ENCODE measurements around the gene LGALS12.
"Not testable (repeated sequence)": the region's sequence is repeated elsewhere in the genome, so short reads cannot be mapped to it uniquely, and the experiment has no call there.

The LGALS12 gene

GRCh38 chr11:63506876-63507275 lies 992 bp downstream of the LGALS12 start:
- no peak for DNase-seq

- DNase-seq: no peak
Observed at GRCh38 chr11:63507511-63507910, 1.6 kb downstream of the LGALS12 start.

- DNase-seq: no peak
Observed at GRCh38 chr11:63508009-63508408, 2.1 kb downstream of the LGALS12 start.

GRCh38 chr11:63508745-63509144 lies 2.9 kb downstream of the LGALS12 start:
- no peak for DNase-seq

GRCh38 chr11:63510360-63511047 lies 4.6 kb downstream of the LGALS12 start:
- no peak for DNase-seq

- no peak for DNase-seq
Observed at GRCh38 chr11:63511048-63511748, 5.3 kb downstream of the LGALS12 start.

- DNase-seq: no peak
Observed at GRCh38 chr11:63512816-63513215, 6.9 kb downstream of the LGALS12 start.

- no peak for DNase-seq
Observed at GRCh38 chr11:63516109-63516508, 10.2 kb downstream of the LGALS12 start.

GRCh38 chr11:63517156-63517555 lies 11.3 kb downstream of the LGALS12 start:
- no peak for DNase-seq

- no peak for DNase-seq
Observed at GRCh38 chr11:63518548-63518947, 12.7 kb downstream of the LGALS12 start.

GRCh38 chr11:63520606-63521170 lies 14.8 kb downstream of the LGALS12 start:
- no peak for DNase-seq

- DNase-seq: no peak
Observed at GRCh38 chr11:63521896-63522295, 16.0 kb downstream of the LGALS12 start.

- no peak for DNase-seq
Observed at GRCh38 chr11:63523151-63523550, 17.3 kb downstream of the LGALS12 start.

- DNase-seq: no peak
Observed at GRCh38 chr11:63527667-63528066, 21.8 kb downstream of the LGALS12 start.

- DNase-seq: not testable (repeated sequence)
Observed at GRCh38 chr11:63528156-63528555, 22.3 kb downstream of the LGALS12 start.

- not testable (repeated sequence) for DNase-seq
Observed at GRCh38 chr11:63528729-63529278, 22.9 kb downstream of the LGALS12 start.

GRCh38 chr11:63529373-63529772 lies 23.5 kb downstream of the LGALS12 start:
- not testable (repeated sequence) for DNase-seq

GRCh38 chr11:63530021-63530420 lies 24.1 kb downstream of the LGALS12 start:
- no peak for DNase-seq

GRCh38 chr11:63531074-63531792 lies 25.3 kb downstream of the LGALS12 start:
- not testable (repeated sequence) for DNase-seq

- DNase-seq: no peak
Observed at GRCh38 chr11:63532117-63532516, 26.2 kb downstream of the LGALS12 start.

- no peak for DNase-seq
Observed at GRCh38 chr11:63532799-63533475, 27.1 kb downstream of the LGALS12 start.

- DNase-seq: no peak
Observed at GRCh38 chr11:63534076-63534475, 28.2 kb downstream of the LGALS12 start.
